ENCODE measurements around the gene AKAP1. TPM values are rescaled to one million over a fixed set of nuclear protein-coding genes. Genes with fewer than 3 reads are reported as not detected.

Gene AKAP1
- total RNA-seq, 1 donor from 2014 or later: 49.1 TPM

GRCh38 chr17:57125406-57125805 lies 40.4 kb downstream of the AKAP1 start:
- no peak for DNase-seq (ENCODE audit: low spot score)

DNA sequence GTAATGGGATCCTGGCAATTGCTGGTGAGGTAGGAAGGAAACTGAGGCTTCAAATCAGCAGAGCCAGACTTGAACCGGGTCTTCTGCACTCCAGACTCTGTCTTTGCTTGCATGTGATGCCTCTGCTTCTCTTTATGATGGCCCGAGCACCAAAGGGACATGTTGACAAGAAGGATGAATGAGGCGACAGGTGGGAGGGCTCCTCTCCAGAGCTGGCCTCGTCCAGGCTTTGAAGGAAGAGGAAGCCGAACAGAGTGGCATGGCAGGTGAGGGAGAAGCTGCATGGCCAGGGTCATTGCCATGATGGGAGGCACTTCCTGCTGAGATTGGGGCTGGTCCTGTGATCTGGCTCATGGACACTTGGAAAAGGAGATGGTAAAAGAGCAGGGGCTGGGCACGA lies 40.8 kb downstream of the AKAP1 start:
- DNase-seq (ENCODE audit: low spot score): no peak

- DNase-seq (ENCODE audit: low spot score): no peak
Observed at GRCh38 chr17:57130708-57131461, 45.8 kb downstream of the AKAP1 start.

- no peak for DNase-seq (ENCODE audit: low spot score)
Observed at GRCh38 chr17:57132663-57133062, 47.6 kb downstream of the AKAP1 start.

- no peak for DNase-seq (ENCODE audit: low spot score)
Observed at GRCh38 chr17:57133486-57133885, 48.4 kb downstream of the AKAP1 start.

DNA sequence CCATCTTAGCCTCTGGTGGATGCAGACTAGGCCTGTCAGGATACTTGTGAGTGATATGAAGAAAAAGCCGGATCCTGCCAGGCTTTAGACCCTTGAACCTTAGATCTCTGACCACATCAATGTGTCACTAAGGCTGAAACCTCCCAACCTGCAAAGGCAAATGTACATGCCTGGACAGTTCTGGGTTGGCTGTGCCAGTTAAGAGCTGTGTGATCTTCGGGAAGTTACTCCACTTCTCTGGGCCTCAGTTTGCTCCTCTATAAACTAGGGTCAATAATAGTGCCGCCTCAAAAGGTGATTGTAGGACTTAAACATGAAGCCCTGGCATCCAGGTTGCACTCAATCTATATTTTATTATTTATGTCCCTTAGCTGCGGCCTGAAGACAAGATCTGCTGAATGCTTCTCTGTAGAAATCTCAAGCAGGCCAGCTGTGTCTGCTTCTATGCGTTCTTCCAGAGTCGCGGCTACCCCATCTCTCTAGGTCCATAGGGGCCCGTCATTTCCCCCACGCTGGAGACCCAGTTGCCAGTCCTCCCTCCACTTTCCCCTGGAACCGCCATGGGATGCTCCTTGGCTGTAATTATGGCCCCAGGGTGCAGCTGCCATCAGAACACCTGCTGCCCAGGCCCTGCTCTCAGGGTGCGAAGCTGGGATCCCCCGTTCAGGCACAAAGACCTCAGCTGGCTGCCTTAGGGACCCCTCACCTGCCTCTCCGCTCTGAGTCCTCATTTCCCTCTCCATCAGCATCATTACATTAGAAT lies 50.2 kb downstream of the AKAP1 start:
- DNase-seq (ENCODE audit: low spot score): no peak

- no peak for DNase-seq (ENCODE audit: low spot score)
Observed at GRCh38 chr17:57135789-57136291, 50.8 kb downstream of the AKAP1 start.

GRCh38 chr17:57136355-57136754 lies 51.3 kb downstream of the AKAP1 start:
- no peak for DNase-seq (ENCODE audit: low spot score)

DNA sequence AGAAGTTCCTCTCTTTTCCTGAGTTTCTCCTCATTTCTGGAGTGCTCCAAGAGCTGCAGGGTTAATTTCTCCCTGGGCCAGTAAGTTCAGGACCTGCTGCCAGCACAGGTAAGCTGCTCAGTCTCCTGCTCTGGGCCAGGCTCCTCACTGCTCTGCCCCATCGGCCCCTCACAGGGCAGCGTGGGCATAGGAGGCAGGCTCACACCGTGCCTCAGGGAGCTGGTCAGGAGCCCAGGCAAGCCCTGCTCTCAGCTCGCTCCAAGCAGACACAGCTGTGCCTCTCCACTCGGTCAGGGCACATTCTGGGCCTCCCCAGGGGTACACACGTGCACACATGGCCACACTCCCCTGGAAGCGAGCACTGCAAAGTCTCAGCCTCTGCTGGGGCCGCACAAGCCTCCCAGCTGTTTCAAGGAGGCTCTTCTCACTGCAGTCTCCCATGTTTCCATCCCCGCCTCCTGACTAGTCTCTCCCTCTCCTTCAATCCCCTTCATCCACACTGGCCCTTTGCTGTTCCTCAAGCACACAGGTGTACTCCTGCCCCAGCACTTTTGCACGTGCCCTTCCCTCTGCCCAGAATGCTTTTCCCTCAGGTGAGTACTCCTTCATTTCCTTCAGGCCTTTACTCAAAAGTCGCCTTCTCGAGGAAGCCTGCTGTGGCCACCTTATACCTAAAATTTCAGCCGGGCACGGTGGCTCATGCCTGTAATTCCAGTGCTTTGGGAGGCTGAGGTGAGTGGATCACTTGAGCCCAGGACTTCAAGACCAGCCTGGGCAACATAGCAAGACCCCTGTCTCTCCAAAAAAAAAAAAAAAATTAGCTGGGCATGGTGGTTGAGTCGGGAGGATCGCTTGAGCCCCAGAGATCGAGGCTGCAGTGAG lies 53.2 kb downstream of the AKAP1 start:
- no peak for DNase-seq (ENCODE audit: low spot score)

- no peak for DNase-seq (ENCODE audit: low spot score)
Observed at GRCh38 chr17:57138956-57139576, 54.0 kb downstream of the AKAP1 start.

DNA sequence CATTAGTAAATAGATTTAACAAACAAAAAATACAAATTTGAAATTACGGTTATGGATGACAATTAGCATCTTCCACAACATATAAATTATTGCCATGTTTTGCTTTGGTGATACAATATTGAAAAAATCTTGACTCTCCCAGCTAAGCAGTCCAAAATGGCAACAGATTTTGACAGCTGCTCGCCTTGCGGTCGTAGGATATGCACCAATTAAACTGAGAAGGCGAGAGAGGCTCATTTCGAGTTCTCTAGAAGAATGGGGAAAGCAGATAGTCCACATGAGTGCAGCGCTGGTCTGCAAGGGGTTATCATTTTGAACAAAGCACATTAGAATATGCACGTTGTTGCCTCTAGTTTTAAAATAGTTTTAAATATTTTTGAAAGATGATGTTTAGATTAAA lies 55.3 kb downstream of the AKAP1 start:
- DNase-seq (ENCODE audit: low spot score): no peak

DNA sequence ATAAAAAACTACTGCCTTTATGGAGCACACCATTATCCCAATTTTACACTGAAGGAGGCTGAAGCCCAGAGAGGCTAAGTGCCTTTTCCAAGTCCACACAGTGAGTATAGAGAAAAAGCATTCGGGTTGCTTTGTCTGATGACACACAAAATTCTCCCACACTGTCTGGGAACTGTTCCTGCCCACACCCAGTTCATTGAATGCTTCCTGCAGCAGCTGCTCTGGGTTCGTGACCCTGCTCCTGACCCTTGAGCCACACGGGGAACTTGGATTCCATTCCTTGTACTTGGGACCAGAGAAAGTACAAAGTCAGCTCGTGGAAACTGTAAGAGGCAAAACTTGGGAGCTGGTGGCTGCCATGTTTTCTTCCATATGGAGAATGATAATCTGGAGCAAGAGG lies 57.9 kb downstream of the AKAP1 start:
- DNase-seq (ENCODE audit: low spot score): no peak

- DNase-seq (ENCODE audit: low spot score): no peak
Observed at GRCh38 chr17:57143361-57143760, 58.3 kb downstream of the AKAP1 start.

- DNase-seq (ENCODE audit: low spot score): no peak
Observed at GRCh38 chr17:57143919-57144318, 58.9 kb downstream of the AKAP1 start.

DNA sequence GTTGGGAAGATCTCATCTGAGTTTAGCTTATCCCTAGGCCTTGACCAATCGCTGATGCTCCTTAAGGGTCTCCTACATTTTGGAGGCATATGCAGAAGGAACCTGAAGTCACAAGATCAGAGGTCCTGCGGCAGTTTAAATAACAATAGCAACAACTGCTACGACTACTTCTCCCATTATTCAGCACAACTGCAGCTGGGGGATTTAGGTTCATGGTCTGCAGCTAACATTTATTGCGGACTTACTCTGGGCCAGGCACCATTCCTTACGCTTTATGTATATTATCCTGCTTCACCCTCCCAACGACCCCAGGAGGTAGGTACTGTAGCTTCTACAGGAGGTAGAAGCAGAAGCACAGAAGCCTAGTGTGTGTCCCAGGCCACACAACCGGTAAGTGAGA lies 59.5 kb downstream of the AKAP1 start:
- DNase-seq (ENCODE audit: low spot score): no peak

- no peak for DNase-seq (ENCODE audit: low spot score)
Observed at GRCh38 chr17:57145347-57145746, 60.3 kb downstream of the AKAP1 start.

- no peak for DNase-seq (ENCODE audit: low spot score)
Observed at GRCh38 chr17:57146273-57146672, 61.2 kb downstream of the AKAP1 start.

GRCh38 chr17:57151798-57152197 lies 66.8 kb downstream of the AKAP1 start:
- no peak for DNase-seq (ENCODE audit: low spot score)

- DNase-seq (ENCODE audit: low spot score): no peak
Observed at GRCh38 chr17:57152967-57153528, 68.0 kb downstream of the AKAP1 start.

DNA sequence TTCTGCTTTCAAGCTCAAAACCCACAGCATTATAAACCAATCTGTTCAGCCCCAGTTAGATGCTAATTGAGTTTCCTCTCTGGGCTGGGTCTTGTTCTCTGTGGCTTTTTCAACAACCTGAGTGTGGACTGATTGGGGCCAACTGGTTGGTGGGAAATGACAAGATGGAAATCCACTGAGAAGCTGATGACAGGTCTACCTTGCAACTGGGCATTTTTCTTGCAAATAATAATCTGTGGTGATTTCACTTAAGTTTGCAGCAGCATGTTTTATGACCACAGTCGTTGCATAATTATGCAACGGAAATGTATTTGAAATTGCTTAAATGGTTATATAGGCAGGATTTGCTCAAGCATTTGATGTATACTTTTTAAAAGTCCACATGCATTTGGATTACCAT lies 69.9 kb downstream of the AKAP1 start:
- DNase-seq (ENCODE audit: low spot score): no peak

DNA sequence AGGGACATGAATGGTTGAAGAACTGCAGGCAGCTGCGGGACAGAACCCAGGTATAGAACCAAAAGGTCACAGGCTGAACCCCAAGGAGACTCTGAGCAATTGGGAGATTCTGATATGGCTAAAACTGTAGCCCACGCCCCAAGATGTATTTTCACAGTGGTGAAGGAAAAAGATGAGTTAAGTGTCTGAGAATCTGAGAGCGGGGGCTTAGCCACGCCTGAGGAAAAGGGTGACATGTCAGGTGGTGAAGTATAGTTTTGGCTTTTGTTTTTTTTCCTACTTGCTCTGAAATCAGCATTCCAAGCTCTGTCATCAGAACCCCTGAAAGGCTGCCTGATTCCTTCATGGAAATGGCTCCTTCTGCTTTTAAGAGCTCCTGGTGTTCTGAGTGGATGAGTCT lies 73.3 kb downstream of the AKAP1 start:
- no peak for DNase-seq (ENCODE audit: low spot score)
